GM12891 (cell line): Measurements from ENCODE around the gene OTULINL.

Experiments used
- POLR2A ChIP-seq: IDR thresholded peaks from 2 replicates; pipeline ENCODE4 v1.6.1; 2011; ENCODE audit warnings: low read depth, low read length, control low read depth
- POLR2AphosphoS5 ChIP-seq: IDR thresholded peaks from 2 replicates; pipeline ENCODE4 v1.6.1; 2011; ENCODE audit warnings: low read depth, low read length, control low read depth
- POU2F2 ChIP-seq: IDR thresholded peaks from 2 replicates; pipeline ENCODE4 v1.6.1; 2011; ENCODE audit warnings: low read depth, mild to moderate bottlenecking, control low read depth, low read length, moderate library complexity
- SPI1 ChIP-seq: IDR thresholded peaks from 2 replicates; pipeline ENCODE4 v1.6.1; 2011; ENCODE audit warnings: low read depth, low read length, control low read depth

DNA sequence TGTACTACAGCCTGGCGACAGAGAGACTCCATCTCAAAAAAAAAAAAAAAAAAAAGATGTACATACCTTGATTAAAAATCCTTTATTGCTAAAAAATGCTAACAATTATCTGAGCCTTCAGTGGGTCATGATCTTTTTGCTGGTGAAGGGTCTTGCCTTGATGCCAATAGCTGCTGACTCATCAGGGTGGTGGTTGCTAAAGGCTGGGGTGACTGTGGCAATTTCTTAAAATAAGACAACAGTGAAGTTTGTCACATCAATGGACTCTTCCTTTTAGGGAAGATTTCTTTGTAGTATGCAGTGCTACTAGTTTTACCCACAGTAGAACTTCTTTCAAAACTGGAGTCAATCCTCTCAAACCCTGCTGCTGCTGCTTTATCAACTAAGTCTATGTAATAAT lies 33.9 kb upstream of the OTULINL start:
- TF ChIP-seq POLR2AphosphoS5 (no peak), POLR2A (no peak), POU2F2 (no peak), SPI1 (no peak)
